Omental fat pad (tissue), 4 donors: ENCODE results near the gene HPSE. TPM values are rescaled to one million over a fixed set of nuclear protein-coding genes. Genes with fewer than 3 reads are reported as not detected.

ENCODE experiments used
- ATAC-seq: fragments of 150-250 bp; one replicate; pipeline ENCODE4 v1.9.1; 2016; ENCODE audit warnings: mild to moderate bottlenecking, moderate library complexity; ENCODE audit not compliant: low FRiP score
- DNase-seq: peaks from one replicate; pipeline ENCODE4 v3.0.0-alpha.2; 2019; ENCODE audit warnings: low spot score
- total RNA-seq, 4 donors: library from RNA; depleted of rRNA; stranded (reverse); fragments of >200 nt; gene quantifications; one replicate each; pipeline ENCODE4 v1.1.0, GENCODE V29; 2016
- TF ChIP-seq, protein P1 (sequence below), 3 donors: fragments of 450-650 bp; IDR thresholded peaks; one replicate each; pipeline ENCODE4 v1.5.1; 2016 to 2017; ENCODE audit warnings: antibody characterized with exemption in 3 of 3, mild to moderate bottlenecking in 3 of 3, moderate library complexity in 2 of 3

HPSE gene
- total RNA-seq, result 10 to 100 TPM in 2 of 4 donors, 1 to 10 TPM in 2; 3.2 to 21.7 (median 9.6) TPM

DNA sequence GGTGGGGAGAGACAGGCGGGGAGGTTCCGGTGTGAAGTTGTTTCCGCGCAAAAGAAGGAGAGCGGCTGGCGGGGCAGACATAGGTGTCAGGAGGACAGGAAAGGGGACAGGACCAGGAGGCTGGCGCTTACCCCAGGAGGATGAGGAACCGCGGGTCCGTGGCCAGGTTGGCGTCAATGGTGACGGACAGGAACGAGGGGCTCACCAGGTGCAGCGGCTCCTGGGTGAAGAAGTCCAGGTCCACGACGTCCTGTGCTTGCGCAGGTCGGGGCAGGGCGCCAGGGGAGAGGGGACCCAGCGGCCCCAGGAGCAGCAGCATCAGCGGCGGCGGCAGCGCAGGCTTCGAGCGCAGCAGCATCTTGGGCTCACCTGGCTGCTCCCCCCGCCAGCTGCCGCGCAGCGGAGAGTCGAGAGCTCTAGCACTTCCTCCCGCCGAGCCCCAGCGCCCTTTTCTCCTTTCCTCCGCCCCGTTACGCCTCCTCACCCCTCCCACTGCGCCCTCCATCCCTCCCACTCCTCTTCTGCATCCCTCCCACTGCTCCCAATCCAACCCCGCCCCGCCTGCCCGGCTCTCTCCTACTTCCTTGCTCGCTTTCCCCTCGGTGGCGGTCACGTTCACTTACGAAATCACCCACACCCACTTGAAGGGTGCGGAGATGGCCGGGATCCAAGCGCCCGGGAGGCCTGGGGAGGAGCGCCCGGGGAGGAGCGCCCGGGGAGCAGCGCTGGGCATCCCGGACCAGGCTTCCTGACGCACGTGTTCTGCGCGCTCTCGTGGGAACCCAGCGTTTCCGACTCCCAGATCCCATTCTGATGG, at the start of gene HPSE:
TSS of gene HPSE (minus strand) at position 424 of the 817 bp plus-strand sequence. CDS start at position 358, 66 bp downstream.
- TF ChIP-seq, protein P1, sequence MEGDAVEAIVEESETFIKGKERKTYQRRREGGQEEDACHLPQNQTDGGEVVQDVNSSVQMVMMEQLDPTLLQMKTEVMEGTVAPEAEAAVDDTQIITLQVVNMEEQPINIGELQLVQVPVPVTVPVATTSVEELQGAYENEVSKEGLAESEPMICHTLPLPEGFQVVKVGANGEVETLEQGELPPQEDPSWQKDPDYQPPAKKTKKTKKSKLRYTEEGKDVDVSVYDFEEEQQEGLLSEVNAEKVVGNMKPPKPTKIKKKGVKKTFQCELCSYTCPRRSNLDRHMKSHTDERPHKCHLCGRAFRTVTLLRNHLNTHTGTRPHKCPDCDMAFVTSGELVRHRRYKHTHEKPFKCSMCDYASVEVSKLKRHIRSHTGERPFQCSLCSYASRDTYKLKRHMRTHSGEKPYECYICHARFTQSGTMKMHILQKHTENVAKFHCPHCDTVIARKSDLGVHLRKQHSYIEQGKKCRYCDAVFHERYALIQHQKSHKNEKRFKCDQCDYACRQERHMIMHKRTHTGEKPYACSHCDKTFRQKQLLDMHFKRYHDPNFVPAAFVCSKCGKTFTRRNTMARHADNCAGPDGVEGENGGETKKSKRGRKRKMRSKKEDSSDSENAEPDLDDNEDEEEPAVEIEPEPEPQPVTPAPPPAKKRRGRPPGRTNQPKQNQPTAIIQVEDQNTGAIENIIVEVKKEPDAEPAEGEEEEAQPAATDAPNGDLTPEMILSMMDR (IDR thresholded peaks at IDR 0.05), result no peak
- DNase-seq, result peak; percentile 74
- peak; percentile 97 for ATAC-seq

DNA sequence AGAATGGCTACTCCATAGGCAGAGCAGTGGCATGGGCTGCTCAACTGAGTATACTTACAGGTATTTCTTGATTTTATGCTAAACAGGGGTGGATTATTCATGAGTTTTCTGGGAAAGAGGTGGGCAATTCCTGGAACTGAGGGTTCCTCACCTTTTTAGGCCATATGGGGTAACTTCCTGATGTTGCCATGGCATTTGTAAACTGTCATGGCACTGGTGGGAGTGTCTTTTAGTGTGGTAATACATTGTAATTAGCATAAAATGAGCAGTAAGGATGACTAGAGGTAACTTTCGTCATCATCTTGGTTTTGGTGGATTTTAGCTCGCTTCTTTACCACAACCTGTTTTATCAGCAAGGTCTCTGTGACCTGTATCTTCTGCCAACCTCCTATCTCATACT, 48.2 kb upstream of the HPSE start:
- TF ChIP-seq, protein P1 (IDR thresholded peaks at IDR 0.05), result no peak
- DNase-seq (no peak), ATAC-seq (no peak)

DNA sequence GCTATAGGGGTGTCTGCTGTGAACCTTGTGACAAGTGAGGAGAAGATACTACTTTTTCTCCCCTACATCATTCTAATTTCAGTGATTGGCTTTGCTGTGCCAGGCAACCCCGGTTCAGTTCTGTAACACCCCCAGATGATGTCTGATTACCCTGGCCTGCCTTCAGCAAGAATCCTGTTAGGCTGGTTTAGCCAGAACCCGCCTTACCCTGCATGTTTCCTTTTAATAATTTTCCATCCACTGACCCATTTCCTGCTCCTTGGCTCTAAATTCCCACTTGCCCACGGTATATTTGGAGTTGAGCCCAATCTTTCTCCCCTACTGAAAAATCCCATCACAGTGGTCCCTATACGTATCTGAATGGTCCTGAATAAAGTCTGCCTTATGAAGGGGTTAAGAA, 46.5 kb upstream of the HPSE start:
- ATAC-seq, result no peak
- TF ChIP-seq, protein P1 (IDR thresholded peaks at IDR 0.05), result no peak
- no peak for DNase-seq

DNA sequence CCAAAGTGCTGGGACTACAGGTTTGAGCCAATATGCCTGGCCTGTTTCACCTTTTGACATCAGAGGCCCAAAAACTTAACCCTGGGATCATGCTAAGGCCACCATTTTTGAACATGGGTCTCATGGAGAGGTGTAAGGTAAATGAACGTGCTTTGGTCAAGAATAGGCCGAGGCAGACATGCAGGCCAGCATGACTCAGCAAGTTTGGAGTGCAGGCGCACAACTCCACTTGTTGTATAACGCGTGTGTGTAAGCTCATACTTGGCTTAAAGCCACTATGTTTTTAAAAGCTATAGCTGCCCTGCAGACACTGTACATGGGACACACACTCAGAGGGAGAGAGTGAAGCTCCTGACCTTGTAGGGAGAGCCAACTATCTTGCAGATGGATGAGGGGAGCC, 43.8 kb upstream of the HPSE start:
- TF ChIP-seq, protein P1 (IDR thresholded peaks at IDR 0.05), result no peak
- DNase-seq (no peak), ATAC-seq (no peak)

DNA sequence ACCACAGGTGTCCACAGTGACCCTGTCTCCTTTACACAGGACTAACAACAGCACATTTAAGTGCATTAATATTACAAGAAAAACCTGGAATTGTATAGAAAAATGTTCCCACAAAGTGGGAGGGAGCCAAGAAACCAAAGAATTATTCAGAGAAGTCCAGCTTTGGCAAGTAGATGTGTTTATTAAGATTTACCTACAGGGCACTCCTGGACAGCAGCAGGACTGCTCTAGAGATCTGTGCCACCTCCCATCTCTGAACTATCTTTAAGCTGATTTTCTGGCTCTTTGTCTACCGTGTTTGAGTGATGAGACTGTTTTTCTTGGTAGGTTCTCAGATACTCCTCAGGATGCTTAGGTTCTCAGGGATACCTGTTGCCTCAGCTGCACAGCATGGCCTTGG, 38.3 kb upstream of the HPSE start:
- no peak for ATAC-seq
- TF ChIP-seq, protein P1 (IDR thresholded peaks at IDR 0.05), result no peak
- DNase-seq, result no peak

DNA sequence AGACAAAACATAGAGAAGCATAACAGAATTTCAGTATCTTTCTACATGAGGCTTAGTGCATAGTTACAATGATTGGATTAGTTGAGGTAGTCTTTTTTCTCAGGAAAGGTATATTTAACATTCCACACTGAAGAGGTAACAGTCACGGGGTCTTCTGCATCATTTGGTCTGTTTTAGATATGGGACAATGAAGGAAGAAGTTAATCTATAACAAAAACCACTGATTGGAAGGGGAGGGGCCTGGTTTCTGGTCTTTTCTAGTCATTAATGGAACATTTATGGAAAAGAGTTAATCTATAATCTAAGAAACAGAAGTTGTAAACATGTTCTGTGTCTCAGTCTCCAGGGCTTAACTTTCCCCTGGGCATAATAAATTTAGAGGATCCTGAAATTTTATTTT, 37.3 kb upstream of the HPSE start:
- TF ChIP-seq, protein P1 (IDR thresholded peaks at IDR 0.05), result no peak
- ATAC-seq (no peak), DNase-seq (no peak)

DNA sequence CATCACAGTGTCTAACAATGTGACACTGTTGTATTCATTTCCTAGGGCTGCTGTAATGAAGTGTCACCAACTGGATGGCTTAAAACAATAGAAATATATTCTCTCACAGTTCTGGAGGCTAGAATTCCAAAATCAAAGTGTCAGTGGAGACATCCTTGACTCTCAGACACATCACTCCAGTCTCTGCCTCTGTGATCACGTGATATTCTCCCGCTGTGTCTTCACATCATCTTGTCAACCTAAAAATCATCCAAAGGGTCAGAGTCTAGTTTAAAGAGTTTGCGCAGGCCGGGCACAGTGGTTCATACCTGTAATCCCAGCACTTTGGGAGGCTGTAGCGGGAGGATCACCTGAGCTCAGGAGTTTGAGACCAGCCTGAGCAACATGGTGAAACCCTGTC, 36.6 kb upstream of the HPSE start:
- DNase-seq, result no peak
- no peak for ATAC-seq
- TF ChIP-seq, protein P1 (IDR thresholded peaks at IDR 0.05), result no peak
